Left ventricle myocardium inferior (tissue), 1 donor: ENCODE measurements around the gene CASP9. TPM values are rescaled to one million over a fixed set of nuclear protein-coding genes. Genes with fewer than 3 reads are reported as not detected.

Source experiments
- DNase-seq: peaks from one replicate; pipeline ENCODE4 v3.0.0-alpha.2; 2020
- H3K27ac ChIP-seq: fragments of 200-600 bp; replicated peaks from 2 replicates; pipeline ENCODE4 v1.8.0; 2021
- H3K27me3 ChIP-seq: fragments of 200-600 bp; 2 replicates; pipeline ENCODE4 v1.8.0; 2021; ENCODE audit warnings: low read depth
- H3K36me3 ChIP-seq: fragments of 200-600 bp; 2 replicates; pipeline ENCODE4 v1.8.0; 2021
- H3K4me1 ChIP-seq: fragments of 200-600 bp; 2 replicates; pipeline ENCODE4 v1.8.0; 2021
- H3K4me3 ChIP-seq: fragments of 200-600 bp; 2 replicates; pipeline ENCODE4 v1.8.0; 2021; ENCODE audit warnings: mild to moderate bottlenecking, moderate library complexity
- H3K9me3 ChIP-seq: fragments of 200-600 bp; replicated peaks from 2 replicates; pipeline ENCODE4 v1.8.0; 2021
- intact Hi-C: fragments of 100-400 bp; cut with micrococcal nuclease; formaldehyde crosslinking; loops from one replicate; pipeline ENCODE4 v1.11.0; 2022
- total RNA-seq: library from RNA; stranded (reverse); fragmentation: NEBNext Ultra II Directional; extraction: Animal tissue kit (Norgen Biotek cat#: 25700); gene quantifications from one replicate; pipeline ENCODE4 v1.2.1, GENCODE V29; 2021
- TF ChIP-seq, protein P1 (sequence below): fragments of 200-600 bp; IDR thresholded peaks from 2 replicates; pipeline ENCODE4 v1.8.0; 2021; ENCODE audit warnings: antibody characterized with exemption, mild to moderate bottlenecking, borderline replicate concordance
- donor health status: DM: no; HTN: yes; CAD: no; lungs with severe emphysema.

Gene CASP9
- total RNA-seq, 1 donor from 2014 or later = 14.1 TPM

GRCh38 chr1:15449567-15449966 lies 74.4 kb downstream of the CASP9 start:
- intact Hi-C loops = no loop called here
- TF ChIP-seq, protein P1, sequence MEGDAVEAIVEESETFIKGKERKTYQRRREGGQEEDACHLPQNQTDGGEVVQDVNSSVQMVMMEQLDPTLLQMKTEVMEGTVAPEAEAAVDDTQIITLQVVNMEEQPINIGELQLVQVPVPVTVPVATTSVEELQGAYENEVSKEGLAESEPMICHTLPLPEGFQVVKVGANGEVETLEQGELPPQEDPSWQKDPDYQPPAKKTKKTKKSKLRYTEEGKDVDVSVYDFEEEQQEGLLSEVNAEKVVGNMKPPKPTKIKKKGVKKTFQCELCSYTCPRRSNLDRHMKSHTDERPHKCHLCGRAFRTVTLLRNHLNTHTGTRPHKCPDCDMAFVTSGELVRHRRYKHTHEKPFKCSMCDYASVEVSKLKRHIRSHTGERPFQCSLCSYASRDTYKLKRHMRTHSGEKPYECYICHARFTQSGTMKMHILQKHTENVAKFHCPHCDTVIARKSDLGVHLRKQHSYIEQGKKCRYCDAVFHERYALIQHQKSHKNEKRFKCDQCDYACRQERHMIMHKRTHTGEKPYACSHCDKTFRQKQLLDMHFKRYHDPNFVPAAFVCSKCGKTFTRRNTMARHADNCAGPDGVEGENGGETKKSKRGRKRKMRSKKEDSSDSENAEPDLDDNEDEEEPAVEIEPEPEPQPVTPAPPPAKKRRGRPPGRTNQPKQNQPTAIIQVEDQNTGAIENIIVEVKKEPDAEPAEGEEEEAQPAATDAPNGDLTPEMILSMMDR = no peak
- Histone ChIP-seq H3K9me3 (peaks cover 4% of the 10 kb centered on the region), H3K27ac (no peak overlapping the region), H3K27me3 (peaks cover 31% of the 10 kb centered on the region), H3K4me3 (no peak overlapping the region), H3K36me3 (no peaks in the 10 kb centered on the region), H3K4me1 (no peaks in the 10 kb centered on the region)
- no peak for DNase-seq

- intact Hi-C loops = no loop called here
Observed at GRCh38 chr1:15448877-15449462, 75.0 kb downstream of the CASP9 start.

GRCh38 chr1:15446212-15446611 lies 77.8 kb downstream of the CASP9 start:
- Histone ChIP-seq H3K9me3 (peaks cover 4% of the 10 kb centered on the region), H3K27me3 (peaks cover 31% of the 10 kb centered on the region), H3K4me3 (no peak overlapping the region), H3K36me3 (no peaks in the 10 kb centered on the region), H3K27ac (no peak overlapping the region), H3K4me1 (no peaks in the 10 kb centered on the region)
- TF ChIP-seq, protein P1 = no peak
- no peak for DNase-seq
- intact Hi-C loops = no loop called here

More at GRCh38 chr1:15448877-15449462, 75.0 kb downstream of the CASP9 start:
- TF ChIP-seq, protein P1 = no peak
- H3K9me3 ChIP-seq = peaks cover 4% of the 10 kb centered on the region
- no peaks in the 10 kb centered on the region for H3K4me1 ChIP-seq
- no peak overlapping the region for H3K27ac ChIP-seq
- no peak overlapping the region for H3K4me3 ChIP-seq
- no peak for DNase-seq
- no peaks in the 10 kb centered on the region for H3K36me3 ChIP-seq
- H3K27me3 ChIP-seq = peaks cover 31% of the 10 kb centered on the region

DNA sequence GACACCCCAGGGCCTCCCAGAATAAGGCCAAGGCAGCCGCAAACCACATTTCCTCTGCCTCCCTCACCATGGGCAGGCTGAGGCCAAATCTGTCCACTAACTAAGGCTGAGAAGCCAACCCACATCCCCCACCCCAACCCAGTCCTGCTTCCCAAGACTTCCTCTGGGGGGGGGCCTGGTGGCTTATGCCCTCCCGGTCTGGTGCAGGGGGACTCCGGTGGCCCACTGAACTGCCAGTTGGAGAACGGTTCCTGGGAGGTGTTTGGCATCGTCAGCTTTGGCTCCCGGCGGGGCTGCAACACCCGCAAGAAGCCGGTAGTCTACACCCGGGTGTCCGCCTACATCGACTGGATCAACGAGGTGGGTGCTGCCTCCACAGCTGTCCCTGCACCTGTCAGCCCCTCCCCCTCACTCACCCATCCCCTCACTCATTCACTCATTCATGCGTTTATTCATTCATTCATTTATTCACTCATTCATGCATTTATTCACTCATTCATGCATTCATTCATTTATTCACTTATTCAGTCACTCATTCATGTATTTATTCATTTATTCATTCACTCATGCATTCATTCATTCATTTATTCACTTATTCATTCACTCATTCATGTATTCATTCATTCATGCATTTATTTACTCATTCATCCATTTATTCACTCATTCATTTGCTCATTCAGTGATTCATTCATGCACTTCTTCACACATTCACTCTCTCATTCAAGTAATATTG lies 78.5 kb downstream of the CASP9 start:
- Histone ChIP-seq H3K4me3 (no peak overlapping the region), H3K27me3 (peaks cover 31% of the 10 kb centered on the region), H3K36me3 (no peaks in the 10 kb centered on the region), H3K4me1 (no peaks in the 10 kb centered on the region), H3K9me3 (no peaks in the 10 kb centered on the region), H3K27ac (no peak overlapping the region)
- intact Hi-C loops = no loop called here
- DNase-seq = no peak
- TF ChIP-seq, protein P1 = no peak

DNA sequence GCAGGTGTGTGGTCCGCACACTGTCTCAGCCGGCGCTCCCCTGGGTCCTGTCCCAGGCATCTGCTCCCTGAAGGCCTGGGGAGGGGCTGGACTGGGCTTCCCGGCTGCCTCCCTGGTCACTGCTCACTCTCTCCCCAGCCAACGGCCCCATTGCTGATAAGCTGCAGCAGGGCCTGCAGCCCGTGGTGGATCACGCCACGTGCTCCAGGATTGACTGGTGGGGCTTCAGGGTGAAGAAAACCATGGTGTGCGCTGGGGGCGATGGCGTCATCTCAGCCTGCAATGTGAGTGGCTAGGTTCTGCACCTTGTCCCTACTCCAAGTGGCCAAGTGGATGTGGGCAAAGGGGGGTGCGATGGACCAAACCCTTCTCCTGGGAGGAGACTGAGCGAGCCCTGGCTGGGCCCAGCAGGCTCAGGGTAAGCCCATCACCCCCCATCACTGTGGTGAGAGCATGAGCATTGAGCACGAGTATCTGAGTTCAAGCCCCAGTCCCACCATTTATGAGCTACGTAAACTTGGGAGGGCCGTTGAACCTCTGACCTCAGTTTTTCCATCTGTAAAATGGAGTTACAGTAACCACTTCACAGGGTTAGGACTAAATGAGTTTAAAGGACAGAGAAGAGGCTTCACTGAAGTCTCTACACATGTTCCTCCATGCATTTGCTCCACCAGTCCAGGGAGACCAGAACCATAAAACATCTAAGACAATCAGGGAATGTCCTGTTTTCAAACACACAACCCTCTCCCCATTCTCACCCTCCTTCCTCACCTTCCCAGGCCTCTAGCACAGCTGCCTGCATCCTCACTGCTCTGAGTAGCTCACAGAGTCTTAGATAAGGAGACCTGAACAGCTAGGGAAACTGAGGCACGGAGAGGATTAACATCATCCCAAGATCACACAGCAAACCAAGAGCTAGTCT lies 79.3 kb downstream of the CASP9 start:
- DNase-seq = no peak

More for the DNA sequence above, 79.3 kb downstream of the CASP9 start:
- H3K4me3 ChIP-seq = no peak overlapping the region
- intact Hi-C loops = no loop called here
- no peaks in the 10 kb centered on the region for H3K9me3 ChIP-seq
- H3K4me1 ChIP-seq = no peaks in the 10 kb centered on the region
- no peaks in the 10 kb centered on the region for H3K36me3 ChIP-seq
- H3K27me3 ChIP-seq = peaks cover 31% of the 10 kb centered on the region
- TF ChIP-seq, protein P1 = no peak
- H3K27ac ChIP-seq = no peak overlapping the region
